H1 (cell line): ENCODE measurements around the gene SEMA4F. TPM values are rescaled to one million over a fixed set of nuclear protein-coding genes. Genes with fewer than 3 reads are reported as not detected.

Experiments
- CTCF ChIA-PET: fragments of 300-600 bp; sonication (Branson Sonifier 250); formaldehyde crosslinking; loops from one replicate; lab custom pipeline; 2021; ENCODE audit not compliant: partially characterized antibody; lab: Charles Lee
- POLR2A ChIA-PET: fragments of 300-600 bp; sonication (Branson Sonifier 250); formaldehyde crosslinking; loops from one replicate; lab custom pipeline; 2021; ENCODE audit warnings: inconsistent platforms; ENCODE audit not compliant: partially characterized antibody; lab: Charles Lee
- DNase-seq, 2 experiments: peaks; one replicate each; pipeline versions ENCODE4 v3.0.0 to v3.0.0-alpha.2; 2010 to 2022; ENCODE audit warnings: low spot score in 2 of 2, low read depth in 1 of 2, mixed read lengths in 1 of 2
- FAIRE-seq: peaks from 2 replicates; lab custom pipeline; 2011; peaks lifted over from hg19 to GRCh38; lab: Jason Lieb, UNC
- H2AFZ ChIP-seq: 2 replicates; pipeline ENCODE4 v1.8.1; 2012; ENCODE audit warnings: low read length, inconsistent platforms
- H2AK5ac ChIP-seq: 2 replicates; pipeline ENCODE4 v1.6.1; 2013; ENCODE audit warnings: low read depth, low read length
- H2BK120ac ChIP-seq: replicated peaks from 2 replicates; pipeline ENCODE3; 2013; ENCODE audit warnings: low read depth, low read length, inconsistent platforms
- H2BK12ac ChIP-seq: 2 replicates; pipeline ENCODE4 v1.6.1; 2013; ENCODE audit warnings: low read depth, low read length
- H2BK15ac ChIP-seq: 2 replicates; pipeline ENCODE4 v1.6.1; 2013; ENCODE audit warnings: low read length
- H2BK20ac ChIP-seq: 2 replicates; pipeline ENCODE4 v1.6.1; 2013; ENCODE audit warnings: low read length
- H2BK5ac ChIP-seq: 2 replicates; pipeline ENCODE4 v1.6.1; 2013; ENCODE audit warnings: low read depth, low read length
- H3K14ac ChIP-seq: 2 replicates; pipeline ENCODE4 v1.6.1; 2013; ENCODE audit warnings: inconsistent platforms; ENCODE audit not compliant: insufficient read length
- H3K18ac ChIP-seq: 2 replicates; pipeline ENCODE4 v1.6.1; 2013; ENCODE audit warnings: low read length; ENCODE audit errors: extremely low read depth
- H3K23ac ChIP-seq: 2 replicates; pipeline ENCODE4 v1.6.1; 2013; ENCODE audit warnings: inconsistent platforms; ENCODE audit not compliant: insufficient read length
- H3K23me2 ChIP-seq: 2 replicates; pipeline ENCODE4 v1.6.1; 2013; ENCODE audit warnings: low read depth, low read length
- H3K27ac ChIP-seq: 2 replicates; pipeline ENCODE4 v1.6.1; 2011; ENCODE audit warnings: low read depth, low read length, inconsistent platforms
- H3K27me3 ChIP-seq, 4 experiments: replicated peaks in 1 of 4; 1 replicate in 1 of 4; 2 replicates in 3 of 4; pipeline versions ENCODE4 v1.6.1 to v1.8.1; 2011 to 2013; ENCODE audit warnings: low read length in 3 of 4, mild to moderate bottlenecking in 3 of 4, inconsistent platforms in 2 of 4, mixed read lengths in 2 of 4, moderate library complexity in 1 of 4; ENCODE audit not compliant: control insufficient read depth in 3 of 4, insufficient read depth in 3 of 4; ENCODE audit errors: extremely low read depth in 1 of 4
- H3K36me3 ChIP-seq, 4 experiments: 2 replicates each; pipeline versions ENCODE4 v1.6.1 to v1.8.1; 2011 to 2013; ENCODE audit warnings: mild to moderate bottlenecking in 4 of 4, low read length in 3 of 4, moderate library complexity in 2 of 4, control low read depth in 1 of 4, inconsistent platforms in 1 of 4; ENCODE audit not compliant: insufficient read depth in 4 of 4, control insufficient read depth in 2 of 4
- H3K4ac ChIP-seq: replicated peaks from 2 replicates; pipeline ENCODE3; 2013; ENCODE audit warnings: low read length, low read depth, mixed read lengths, inconsistent platforms; ENCODE audit not compliant: insufficient read length
- H3K4me1 ChIP-seq, 4 experiments: replicated peaks in 1 of 4; 1 replicate in 1 of 4; 2 replicates in 3 of 4; pipeline versions ENCODE4 v1.6.1 to v1.8.1; 2011 to 2013; ENCODE audit warnings: low read length in 3 of 4, inconsistent platforms in 2 of 4, mixed read lengths in 1 of 4; ENCODE audit not compliant: insufficient read depth in 4 of 4, control insufficient read depth in 3 of 4
- H3K4me2 ChIP-seq, 2 experiments: 2 replicates each; pipeline versions ENCODE4 v1.6.1 to v1.8.1; 2011 to 2013; ENCODE audit warnings: low read depth in 2 of 2, low read length in 2 of 2, control low read depth in 1 of 2, inconsistent platforms in 1 of 2, mild to moderate bottlenecking in 1 of 2; ENCODE audit not compliant: insufficient read depth in 1 of 2
- H3K4me3 ChIP-seq, 4 experiments: fragments of 200-600, 300-600 bp in 1 of 4; sonication (generic), shearing (Covaris generic), sonication (Bioruptor Twin) in 1 of 4; 2 replicates each; pipeline versions ENCODE4 v1.5.1 to v1.8.1; 2011 to 2016; ENCODE audit warnings: low read length in 4 of 4, low read depth in 3 of 4, control low read depth in 2 of 4, inconsistent platforms in 2 of 4, mild to moderate bottlenecking in 2 of 4, mixed read lengths in 1 of 4, moderate library complexity in 1 of 4; ENCODE audit not compliant: insufficient read depth in 2 of 4; ENCODE audit errors: extremely low read depth in 1 of 4
- H3K56ac ChIP-seq: replicated peaks from 2 replicates; pipeline ENCODE3; 2013; ENCODE audit warnings: low read depth, mild to moderate bottlenecking, mixed read lengths, low read length, inconsistent platforms; ENCODE audit not compliant: insufficient read length
- H3K79me1 ChIP-seq: 2 replicates; pipeline ENCODE4 v1.6.1; 2013; ENCODE audit warnings: low read depth, low read length, control low read depth
- H3K79me2 ChIP-seq, 2 experiments: 2 replicates each; pipeline versions ENCODE4 v1.6.1 to v1.8.1; 2012 to 2013; ENCODE audit warnings: low read length in 2 of 2, mild to moderate bottlenecking in 2 of 2, inconsistent platforms in 1 of 2; ENCODE audit not compliant: insufficient read depth in 2 of 2, control insufficient read depth in 1 of 2
- H3K9ac ChIP-seq, 4 experiments: replicated peaks in 1 of 4; 1 replicate in 1 of 4; 2 replicates in 3 of 4; pipeline versions ENCODE4 v1.6.1 to v1.8.1; 2011 to 2013; ENCODE audit warnings: low read depth in 3 of 4, low read length in 3 of 4, control low read depth in 2 of 4, mild to moderate bottlenecking in 2 of 4, moderate library complexity in 2 of 4, inconsistent platforms in 1 of 4; ENCODE audit errors: extremely low read depth in 1 of 4
- H3K9me3 ChIP-seq, 2 experiments: 2 replicates each; pipeline versions ENCODE4 v1.6.1 to v1.8.1; 2012 to 2013; ENCODE audit warnings: mild to moderate bottlenecking in 2 of 2, moderate library complexity in 2 of 2, control low read depth in 1 of 2, inconsistent platforms in 1 of 2, low read depth in 1 of 2, low read length in 1 of 2, mixed read lengths in 1 of 2; ENCODE audit not compliant: insufficient read depth in 2 of 2
- H4K20me1 ChIP-seq, 2 experiments: replicated peaks in 1 of 2; 2 replicates each; pipeline versions ENCODE3 to v1.8.1; 2011 to 2013; ENCODE audit warnings: inconsistent platforms in 2 of 2, low read length in 2 of 2, mild to moderate bottlenecking in 1 of 2; ENCODE audit not compliant: insufficient read depth in 2 of 2, control insufficient read depth in 1 of 2
- H4K5ac ChIP-seq: 2 replicates; pipeline ENCODE4 v1.6.1; 2013; ENCODE audit warnings: low read length, low read depth, mixed read lengths, inconsistent platforms; ENCODE audit not compliant: insufficient read length
- H4K8ac ChIP-seq: 2 replicates; pipeline ENCODE4 v1.8.0; 2013; ENCODE audit warnings: mild to moderate bottlenecking, moderate library complexity, low read length, inconsistent platforms; ENCODE audit not compliant: insufficient read depth; ENCODE audit errors: extremely low read depth
- H4K91ac ChIP-seq: replicated peaks from 2 replicates; pipeline ENCODE3; 2013; ENCODE audit warnings: low read length, mixed read lengths, inconsistent platforms; ENCODE audit not compliant: insufficient read length
- KDM5A ChIP-seq: fragments of 200-600 bp; IDR thresholded peaks from 2 replicates; pipeline ENCODE4 v1.7.1; 2012; ENCODE audit warnings: mild to moderate bottlenecking, low read length, inconsistent platforms, mixed read lengths
- RBBP5 ChIP-seq: IDR thresholded peaks from 2 replicates; pipeline ENCODE4 v1.7.1; 2012; ENCODE audit warnings: low read depth, mild to moderate bottlenecking, inconsistent platforms, low read length, moderate library complexity, borderline replicate concordance
- RNF2 ChIP-seq: fragments of 200-900, 300-1000 bp; sonication (generic); IDR thresholded peaks from 2 replicates; pipeline ENCODE4 v1.7.1; 2016; ENCODE audit warnings: borderline replicate concordance, low read depth, mild to moderate bottlenecking, antibody characterized with exemption, low read length; ENCODE audit not compliant: poor library complexity, severe bottlenecking; ENCODE audit errors: missing control alignments
- SP1 ChIP-seq: IDR thresholded peaks from 2 replicates; pipeline ENCODE4 v1.6.1; 2011; ENCODE audit warnings: low read depth, low read length
- SP2 ChIP-seq: IDR thresholded peaks from 2 replicates; pipeline ENCODE4 v1.6.1; 2012; ENCODE audit warnings: mild to moderate bottlenecking, low read length, inconsistent platforms
- TAF1 ChIP-seq: IDR thresholded peaks from 2 replicates; pipeline ENCODE4 v1.6.1; 2011; ENCODE audit warnings: mild to moderate bottlenecking, low read depth, low read length
- WGBS, 2 experiments: shearing (Covaris generic) in 1 of 2; methylation state at CpG; one replicate each; pipeline versions ENCODE4 v1.1.6 to v1.1.7; 2013 to 2015; ENCODE audit warnings: low lambda C conversion rate in 2 of 2, mixed read lengths in 2 of 2, inconsistent platforms in 1 of 2, low coverage in 1 of 2, missing lambda C conversion rate in 1 of 2; ENCODE audit not compliant: insufficient replicate concordance in 2 of 2, insufficient coverage in 1 of 2, insufficient read length in 1 of 2; ENCODE audit errors: extremely low coverage in 1 of 2, missing lambda C conversion rate in 1 of 2; 5-methylcytosine and 5-hydroxymethylcytosine counted together
- polyA plus RNA-seq, 7 experiments: library from polyadenylated mRNA; depleted of rRNA in 3 of 7; stranded (reverse) in 5 of 7; unstranded in 2 of 7; fragments of >200 nt in 5 of 7; fragments of 200-250 nt in 2 of 7; gene quantifications; 1 replicate in 5 of 7; 2 replicates in 1 of 7; 4 replicates in 1 of 7; pipeline versions ENCODE4 v1.2.1 to v1.2.3, GENCODE V29; 2011 to 2013; ENCODE audit warnings: missing spikeins in 2 of 7, mixed read lengths in 2 of 7
- total RNA-seq: library from RNA; stranded (reverse); fragmentation: NEBNext Ultra II Directional; extraction: Animal tissue kit (Norgen Biotek cat#: 25700); gene quantifications from 2 replicates; pipeline ENCODE4 v1.2.1, GENCODE V29; 2021

Gene SEMA4F
- total and polyA plus RNA-seq, 2 of the 8 experiments (the other 6 are each of a cell fraction or from before 2014, with no cell fraction given), result 3.3 to 3.4 TPM

DNA sequence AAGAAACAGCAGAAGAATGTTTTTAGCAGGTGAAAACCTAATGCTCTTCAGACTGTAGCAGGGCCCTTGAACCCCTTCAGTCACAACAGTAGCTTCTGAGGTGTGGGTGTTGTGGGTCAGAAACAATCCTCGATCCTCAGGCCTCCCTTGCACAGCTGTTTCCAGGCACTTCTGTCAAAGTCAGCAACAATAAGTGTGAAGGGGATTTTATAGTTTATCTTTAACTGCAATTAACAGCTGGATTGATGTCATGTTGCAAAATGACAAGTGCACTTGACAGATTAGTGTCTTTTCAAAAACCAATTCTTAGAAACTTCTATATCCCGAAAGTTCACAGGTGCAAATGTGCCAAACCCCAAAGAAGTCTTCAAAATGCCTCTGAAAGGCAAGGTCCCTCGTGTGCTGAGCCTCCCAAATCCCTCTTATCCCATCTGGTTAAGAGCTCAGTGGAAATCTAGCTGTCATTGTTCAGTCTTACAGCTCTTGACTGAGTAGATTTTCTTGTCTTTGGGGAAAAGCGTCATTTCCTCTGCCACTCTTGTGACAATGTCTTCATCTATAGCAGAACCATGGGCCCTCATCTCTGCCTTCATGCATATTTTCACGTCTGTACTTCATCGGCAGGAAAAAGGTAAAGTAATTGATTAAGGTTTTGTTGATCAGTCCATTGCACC lies 35.5 kb upstream of the SEMA4F start:
- Histone ChIP-seq H3K9me3 (no peaks in the 10 kb centered on the region), H3K23ac (no peak overlapping the region), H2AFZ (no peak overlapping the region), H4K20me1 (no peaks in the 10 kb centered on the region), H2AK5ac (no peak overlapping the region), H3K9ac (no peak overlapping the region), H2BK15ac (no peak overlapping the region), H3K27ac (no peak overlapping the region), H2BK12ac (no peak overlapping the region), H3K79me2 (no peaks in the 10 kb centered on the region), H3K79me1 (no peaks in the 10 kb centered on the region), H3K23me2 (0 out of 2 replicates have a peak, but pooled peaks cover 1% of the 10 kb centered on the region), H3K14ac (no peak overlapping the region), H2BK20ac (no peak overlapping the region), H3K36me3 (no peaks in the 10 kb centered on the region), H3K18ac (no peak overlapping the region), H2BK5ac (no peak overlapping the region), H3K56ac (no peak overlapping the region), H4K8ac (no peak overlapping the region), H3K4me2 (no peak overlapping the region), H3K27me3 (no peaks in the 10 kb centered on the region), H4K5ac (no peak overlapping the region), H2BK120ac (no peak overlapping the region), H3K4me1 (no peaks in the 10 kb centered on the region), H3K4me3 (no peak overlapping the region), H4K91ac (no peak overlapping the region), H3K4ac (no peak overlapping the region)
- DNase-seq (no peak), FAIRE-seq (no peak)
- ChIA-PET POLR2A (interaction anchor here (1.1 kb wide), 1 partner anchor 11 kb away, joined by 3 read pairs; no protein-coding TSS in a partner anchor), CTCF (interaction anchor here (0.7 to 1.8 kb wide), 7 partner anchors 13 to 157 kb away, joined by 3 read pairs; no protein-coding TSS in a partner anchor)
- WGBS, 2 experiments, result 85% methylated on average over 6 of the region's 6 CpGs; no CpG with 5 or more reads in 1 of the 2 experiments
- TF ChIP-seq KDM5A, result no peak
- no peak for TF ChIP-seq RBBP5
- no peak for TF ChIP-seq RNF2
- no peak for TF ChIP-seq TAF1
- TF ChIP-seq SP1, result no peak
- no peak for TF ChIP-seq SP2
